Neural crest cell (in vitro differentiated cells): Measurements from ENCODE around the gene CHCHD6. TPM values are rescaled to one million over a fixed set of nuclear protein-coding genes. Genes with fewer than 3 reads are reported as not detected.
A peak's percentile ranks its signal among the peaks of the same experiment; 100 is the strongest.

Source experiments
- DNase-seq: peaks from one replicate; pipeline ENCODE4 v3.0.0; 2021; ENCODE audit warnings: low read depth, mixed read lengths, low spot score
- H3K27ac Mint-ChIP-seq: one replicate; pipeline ENCODE4 v1.8.0; 2021; ENCODE audit warnings: mild to moderate bottlenecking, mixed read lengths; ENCODE audit not compliant: unreplicated experiment
- H3K27me3 Mint-ChIP-seq: 2 replicates; pipeline ENCODE4 v1.8.0; 2021; ENCODE audit warnings: low read depth, mild to moderate bottlenecking, mixed read lengths
- H3K36me3 Mint-ChIP-seq: 2 replicates; pipeline ENCODE4 v1.8.0; 2021; ENCODE audit warnings: low read depth, mild to moderate bottlenecking, mixed read lengths
- H3K4me1 Mint-ChIP-seq: 2 replicates; pipeline ENCODE4 v1.8.0; 2021; ENCODE audit warnings: mixed read lengths
- H3K4me3 Mint-ChIP-seq: one replicate; pipeline ENCODE4 v1.8.0; 2021; ENCODE audit warnings: mild to moderate bottlenecking, mixed read lengths
- H3K9me3 Mint-ChIP-seq: 2 replicates; pipeline ENCODE4 v1.8.0; 2021; ENCODE audit warnings: mixed read lengths
- total RNA-seq: library from RNA; stranded (reverse); gene quantifications from 2 replicates; pipeline ENCODE4 v1.2.1, GENCODE V29; 2021
- TF ChIP-seq, protein P1 (sequence below): fragments of 200-600 bp; sonication (generic); conservative IDR thresholded peaks from 2 replicates; pipeline ENCODE4 v1.5.0; 2021; ENCODE audit warnings: antibody characterized with exemption, mild to moderate bottlenecking

CHCHD6 gene
- total RNA-seq, 1 donor from 2014 or later, result 32.9 TPM

DNA sequence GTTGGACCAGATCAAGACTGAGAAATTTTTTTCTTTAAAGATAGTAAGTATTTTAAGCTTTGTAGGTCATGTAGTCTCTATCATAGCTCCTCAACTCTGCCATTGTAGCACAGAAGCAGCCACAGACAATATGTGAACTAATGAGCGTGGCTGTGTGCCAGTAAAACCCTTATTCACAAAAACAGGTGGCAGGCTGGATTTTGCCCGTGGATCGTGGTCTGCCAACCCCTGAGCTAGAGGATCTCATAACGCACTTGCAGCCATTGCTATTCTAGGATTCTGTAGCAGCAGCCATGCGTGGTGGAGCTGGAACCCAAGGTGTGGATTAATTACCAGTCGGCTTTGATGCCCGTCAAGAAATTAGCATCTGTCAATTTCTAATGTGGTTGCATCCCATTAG lies 210.2 kb downstream of the CHCHD6 start:
- H3K36me3 Mint-ChIP-seq, result peaks cover 9% of the 10 kb centered on the region
- no peak overlapping the region for H3K27ac Mint-ChIP-seq
- H3K27me3 Mint-ChIP-seq, result no peaks in the 10 kb centered on the region
- TF ChIP-seq, protein P1, sequence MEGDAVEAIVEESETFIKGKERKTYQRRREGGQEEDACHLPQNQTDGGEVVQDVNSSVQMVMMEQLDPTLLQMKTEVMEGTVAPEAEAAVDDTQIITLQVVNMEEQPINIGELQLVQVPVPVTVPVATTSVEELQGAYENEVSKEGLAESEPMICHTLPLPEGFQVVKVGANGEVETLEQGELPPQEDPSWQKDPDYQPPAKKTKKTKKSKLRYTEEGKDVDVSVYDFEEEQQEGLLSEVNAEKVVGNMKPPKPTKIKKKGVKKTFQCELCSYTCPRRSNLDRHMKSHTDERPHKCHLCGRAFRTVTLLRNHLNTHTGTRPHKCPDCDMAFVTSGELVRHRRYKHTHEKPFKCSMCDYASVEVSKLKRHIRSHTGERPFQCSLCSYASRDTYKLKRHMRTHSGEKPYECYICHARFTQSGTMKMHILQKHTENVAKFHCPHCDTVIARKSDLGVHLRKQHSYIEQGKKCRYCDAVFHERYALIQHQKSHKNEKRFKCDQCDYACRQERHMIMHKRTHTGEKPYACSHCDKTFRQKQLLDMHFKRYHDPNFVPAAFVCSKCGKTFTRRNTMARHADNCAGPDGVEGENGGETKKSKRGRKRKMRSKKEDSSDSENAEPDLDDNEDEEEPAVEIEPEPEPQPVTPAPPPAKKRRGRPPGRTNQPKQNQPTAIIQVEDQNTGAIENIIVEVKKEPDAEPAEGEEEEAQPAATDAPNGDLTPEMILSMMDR, result no peak
- no peak for DNase-seq
- no peaks in the 10 kb centered on the region for H3K9me3 Mint-ChIP-seq
- no peak overlapping the region for H3K4me3 Mint-ChIP-seq
- H3K4me1 Mint-ChIP-seq, result peaks cover 16% of the 10 kb centered on the region

DNA sequence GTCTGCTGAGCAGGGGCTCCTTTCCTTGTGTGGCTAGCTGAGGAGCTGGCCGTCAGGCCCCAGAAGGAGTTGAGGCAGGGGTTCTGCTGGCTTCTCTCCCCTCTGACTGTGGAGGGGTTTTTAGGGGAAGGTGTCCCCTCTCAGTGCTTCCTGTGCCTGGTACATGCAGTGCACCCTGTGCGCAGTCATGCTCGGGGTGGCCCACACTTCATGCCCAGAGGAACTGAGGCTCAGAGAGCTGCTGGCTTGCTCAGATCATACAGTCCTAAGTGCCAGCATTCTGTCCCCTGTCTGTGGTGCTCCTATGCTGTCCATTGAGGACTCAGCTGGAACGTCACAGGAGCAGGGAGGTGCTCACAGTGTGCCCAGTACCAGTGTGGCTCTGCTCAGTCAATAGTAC lies 211.0 kb downstream of the CHCHD6 start:
- H3K4me3 Mint-ChIP-seq, result no peak overlapping the region
- no peaks in the 10 kb centered on the region for H3K27me3 Mint-ChIP-seq
- TF ChIP-seq, protein P1, result no peak
- peaks cover 3% of the 10 kb centered on the region for H3K9me3 Mint-ChIP-seq
- H3K27ac Mint-ChIP-seq, result no peak overlapping the region
- DNase-seq, result no peak
- H3K4me1 Mint-ChIP-seq, result peaks cover 12% of the 10 kb centered on the region
- H3K36me3 Mint-ChIP-seq, result peaks cover 13% of the 10 kb centered on the region

DNA sequence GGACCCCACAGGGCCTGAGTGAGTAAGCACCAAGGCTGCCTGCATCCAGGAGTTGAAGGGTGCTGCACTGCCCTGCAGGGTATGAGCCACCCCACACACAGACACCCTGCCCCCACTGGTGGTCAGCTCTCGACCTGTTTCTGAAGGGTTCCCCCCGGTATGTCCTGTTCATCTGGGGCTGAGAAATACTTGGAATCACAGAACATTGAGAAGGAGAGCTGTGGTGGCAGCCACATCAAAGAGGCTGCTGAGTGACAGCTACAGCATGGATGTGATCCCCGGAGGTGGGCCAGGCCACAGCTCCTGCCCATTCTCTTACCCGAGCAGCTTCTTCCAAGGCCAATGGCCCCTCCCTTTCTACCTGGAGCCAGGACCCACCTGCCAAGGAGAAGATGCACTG lies 212.5 kb downstream of the CHCHD6 start:
- Mint-ChIP-seq H3K27me3 (no peaks in the 10 kb centered on the region), H3K9me3 (peaks cover 3% of the 10 kb centered on the region), H3K4me1 (peaks cover 3% of the 10 kb centered on the region), H3K36me3 (peaks cover 13% of the 10 kb centered on the region), H3K27ac (no peak overlapping the region), H3K4me3 (no peak overlapping the region)
- no peak for DNase-seq
- TF ChIP-seq, protein P1, result no peak

- TF ChIP-seq, protein P1, result no peak
- Mint-ChIP-seq H3K27me3 (no peaks in the 10 kb centered on the region), H3K4me3 (no peak overlapping the region), H3K9me3 (peaks cover 3% of the 10 kb centered on the region), H3K27ac (peak overlapping the region; percentile 87), H3K36me3 (peaks cover 9% of the 10 kb centered on the region), H3K4me1 (no peaks in the 10 kb centered on the region)
- DNase-seq, result no peak
Measured at GRCh38 chr3:126917232-126917804, 213.3 kb downstream of the CHCHD6 start.

DNA sequence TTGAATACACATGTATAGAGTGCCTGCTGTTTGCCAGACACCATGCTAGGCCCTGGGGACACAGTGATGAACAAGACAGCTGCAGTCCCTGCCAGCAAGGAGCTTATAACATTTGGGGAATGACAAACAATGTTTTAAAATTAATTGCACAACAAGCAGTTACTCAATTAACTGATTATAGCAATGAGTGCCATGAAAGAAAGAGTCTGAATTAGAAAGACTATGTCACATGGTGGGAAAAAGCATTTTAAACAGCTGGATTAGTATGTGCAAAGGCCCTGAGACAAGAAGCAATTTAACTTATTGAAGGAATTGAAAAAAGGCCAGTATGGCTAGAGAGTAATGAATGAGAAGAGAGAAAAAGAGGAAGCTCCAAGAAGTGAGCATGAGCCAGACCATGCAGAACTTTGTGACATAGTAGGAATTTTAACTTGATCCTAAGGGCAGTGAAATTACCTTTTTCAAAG lies 214.3 kb downstream of the CHCHD6 start:
- Mint-ChIP-seq H3K4me3 (no peak overlapping the region), H3K27ac (no peak overlapping the region), H3K27me3 (no peaks in the 10 kb centered on the region), H3K9me3 (peaks cover 3% of the 10 kb centered on the region), H3K4me1 (no peaks in the 10 kb centered on the region), H3K36me3 (peaks cover 9% of the 10 kb centered on the region)
- TF ChIP-seq, protein P1, result no peak
- no peak for DNase-seq
